ENCODE results near the gene OSTF1. TPM values are rescaled to one million over a fixed set of nuclear protein-coding genes. Genes with fewer than 3 reads are reported as not detected.

The OSTF1 gene
- total RNA-seq (2014; rRNA removed; shearing (Covaris generic)) (37.3 and 49.9 TPM in 2 replicates), total RNA-seq (2022) (51.7 and 58.1 TPM in 2 replicates), Bru-seq, nascent RNA (percentile 76 among the genes with signal in this experiment), BruChase-seq, experiment 1, labeled RNA remaining after a 6-hour chase (percentile 74 among the genes with signal in this experiment), BruChase-seq, experiment 2, labeled RNA remaining after a 2-hour chase (percentile 69 among the genes with signal in this experiment)
- long read RNA-seq, transcript OSTF1-201 (10 exons, 1,319 nt) = major isoform, 99 of 113 reads
- long read RNA-seq, partial matches to known transcripts = 3 of 113 reads
- long read RNA-seq, other reads (novel, unspliced or antisense) = 11 of 113 reads

DNA sequence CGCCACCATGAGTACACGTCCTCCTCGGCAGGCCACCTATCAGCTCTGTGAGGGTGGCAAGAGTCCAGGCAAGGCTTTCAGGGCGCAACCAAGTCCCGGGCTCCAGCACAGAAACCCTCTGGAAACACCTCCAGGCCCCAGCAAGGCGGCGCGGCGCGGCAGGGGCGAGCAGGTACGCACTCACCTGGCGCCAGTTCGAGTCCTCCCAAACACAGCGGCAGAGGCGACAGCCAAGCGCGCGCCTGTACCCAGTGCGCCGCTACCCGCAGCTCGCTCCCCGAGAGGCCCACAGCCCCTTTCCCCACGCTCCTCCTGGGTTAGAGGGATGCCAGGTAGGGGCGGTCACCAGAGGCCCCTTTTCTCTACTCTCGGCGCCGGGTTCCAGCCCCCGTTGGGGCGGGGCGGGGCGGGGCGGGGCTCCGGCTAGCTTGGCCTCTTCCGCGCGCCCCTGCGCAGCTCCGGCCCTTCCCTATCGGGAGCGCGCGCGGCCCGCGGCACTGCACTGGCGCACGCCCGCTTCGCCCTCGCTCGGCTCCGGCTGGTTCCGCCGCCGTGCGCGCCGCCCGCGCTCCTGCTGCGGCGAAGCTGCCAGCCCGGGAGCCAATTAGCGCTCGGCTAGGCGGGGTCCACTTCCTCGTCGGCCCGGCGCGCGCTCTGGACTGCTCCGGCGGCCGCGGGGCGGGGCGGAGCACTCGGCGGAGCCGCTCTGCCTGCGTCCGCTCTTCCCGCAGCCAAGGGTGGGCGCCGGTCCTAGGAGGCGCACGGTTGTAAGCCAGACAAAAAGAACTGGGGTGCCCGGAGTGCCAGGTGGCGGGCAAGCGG lies at the start of gene OSTF1, which contains the start of gene NMRK1:
OSTF1 (plus strand) TSS at position 691 of the 822 bp plus-strand sequence. CDS start 179 bp downstream, outside the sequence.
NMRK1 (minus strand) TSS at position 332 of the 822 bp plus-strand sequence. CDS start 5,040 bp downstream, outside the sequence.
- Histone ChIP-seq H3K36me3 (ENCODE audit: insufficient read depth, low read length) (no peaks in the 10 kb centered on the region), H3K9me2 (ENCODE audit: insufficient read depth, low read length) (no peaks in the 10 kb centered on the region), H4K20me1 (ENCODE audit: insufficient read depth, low read length) (peaks cover 12% of the 10 kb centered on the region), H3K4me2 (ENCODE audit: low read length) (peak within 1 kb of the TSS; percentile 90), H3K4me1 (ENCODE audit: insufficient read depth, low read length, poor library complexity, severe bottlenecking) (peaks cover 44% of the 10 kb centered on the region), H2AFZ (ENCODE audit: low read length) (peak within 1 kb of the TSS; percentile 70), H3K27ac (ENCODE audit: low read depth, low read length, poor library complexity, severe bottlenecking) (peak within 1 kb of the TSS; percentile 85), H3K79me2 (ENCODE audit: insufficient read depth, low read depth, low read length) (peaks cover 72% of the 10 kb centered on the region), H3K9me3 (ENCODE audit: low read length) (no peaks in the 10 kb centered on the region), H3K4me3 (ENCODE audit: low read depth, low read length, poor library complexity, severe bottlenecking) (peak within 1 kb of the TSS; percentile 93)
- intact Hi-C loops (cut with micrococcal nuclease; ENCODE audit: unreplicated experiment) = loop anchor here (1.0 kb wide), 2 partner anchors 60 to 135 kb away; partner anchors contain the start of gene CARNMT1
- CTCF ChIA-PET (ENCODE audit: unreplicated experiment) = no interaction called here
- peak; percentile 97 for DNase-seq (ENCODE audit: low spot score)
- POLR2A ChIA-PET = interaction anchor here (0.7 to 6.8 kb wide), 6 partner anchors 24 to 138 kb away, joined by 3 to 70 read pairs (median 4); partner anchors contain the start of genes C9orf40 and CARNMT1
- BruUV-seq (replicated peaks) = no TSS peak
- TF ChIP-seq, protein P1, sequence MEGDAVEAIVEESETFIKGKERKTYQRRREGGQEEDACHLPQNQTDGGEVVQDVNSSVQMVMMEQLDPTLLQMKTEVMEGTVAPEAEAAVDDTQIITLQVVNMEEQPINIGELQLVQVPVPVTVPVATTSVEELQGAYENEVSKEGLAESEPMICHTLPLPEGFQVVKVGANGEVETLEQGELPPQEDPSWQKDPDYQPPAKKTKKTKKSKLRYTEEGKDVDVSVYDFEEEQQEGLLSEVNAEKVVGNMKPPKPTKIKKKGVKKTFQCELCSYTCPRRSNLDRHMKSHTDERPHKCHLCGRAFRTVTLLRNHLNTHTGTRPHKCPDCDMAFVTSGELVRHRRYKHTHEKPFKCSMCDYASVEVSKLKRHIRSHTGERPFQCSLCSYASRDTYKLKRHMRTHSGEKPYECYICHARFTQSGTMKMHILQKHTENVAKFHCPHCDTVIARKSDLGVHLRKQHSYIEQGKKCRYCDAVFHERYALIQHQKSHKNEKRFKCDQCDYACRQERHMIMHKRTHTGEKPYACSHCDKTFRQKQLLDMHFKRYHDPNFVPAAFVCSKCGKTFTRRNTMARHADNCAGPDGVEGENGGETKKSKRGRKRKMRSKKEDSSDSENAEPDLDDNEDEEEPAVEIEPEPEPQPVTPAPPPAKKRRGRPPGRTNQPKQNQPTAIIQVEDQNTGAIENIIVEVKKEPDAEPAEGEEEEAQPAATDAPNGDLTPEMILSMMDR (conservative IDR thresholded peaks at IDR 0.05; ENCODE audit: low read length) = no peak
- TF ChIP-seq EZH2phosphoT487 (IDR thresholded peaks at IDR 0.05; ENCODE audit: borderline replicate concordance, low read depth, low read length) = no peak

- Histone ChIP-seq H3K4me1 (ENCODE audit: insufficient read depth, low read length, poor library complexity, severe bottlenecking) (no peaks in the 10 kb centered on the region), H3K9me3 (ENCODE audit: low read length) (no peaks in the 10 kb centered on the region), H3K79me2 (ENCODE audit: insufficient read depth, low read depth, low read length) (no peaks in the 10 kb centered on the region), H3K27ac (ENCODE audit: low read depth, low read length, poor library complexity, severe bottlenecking) (no peak overlapping the region), H3K4me2 (ENCODE audit: low read length) (no peak overlapping the region), H4K20me1 (ENCODE audit: insufficient read depth, low read length) (no peaks in the 10 kb centered on the region), H3K4me3 (ENCODE audit: low read depth, low read length, poor library complexity, severe bottlenecking) (no peak overlapping the region), H3K9me2 (ENCODE audit: insufficient read depth, low read length) (no peaks in the 10 kb centered on the region), H3K36me3 (ENCODE audit: insufficient read depth, low read length) (no peaks in the 10 kb centered on the region), H2AFZ (ENCODE audit: low read length) (no peak overlapping the region)
- TF ChIP-seq, protein P1 (conservative IDR thresholded peaks at IDR 0.05; ENCODE audit: low read length) = no peak
- no peak for TF ChIP-seq EZH2phosphoT487 (IDR thresholded peaks at IDR 0.05; ENCODE audit: borderline replicate concordance, low read depth, low read length)
- no TSS peak for BruUV-seq (replicated peaks)
- ChIA-PET CTCF (ENCODE audit: unreplicated experiment) (no interaction called here), POLR2A (interaction anchor here (0.5 to 1.0 kb wide), 2 partner anchors 8 to 24 kb away, joined by 3 read pairs; no protein-coding TSS in a partner anchor)
- intact Hi-C loops (cut with micrococcal nuclease; ENCODE audit: unreplicated experiment) = no loop called here
- DNase-seq (ENCODE audit: low spot score) = no peak
Observed at GRCh38 chr9:75039009-75039408, 49.3 kb upstream of the OSTF1 start.

All from OCI-LY7 (cell line).